ENCODE measurements around the gene HSD17B13.

HSD17B13 gene

GRCh38 chr4:87274803-87275202 is 47.9 kb downstream of the HSD17B13 start:
- no peak overlapping the region for H3K18ac ChIP-seq (ENCODE audit: low read length)
- no peak overlapping the region for H3K9ac ChIP-seq (ENCODE audit: low read depth, low read length, poor library complexity)
- no peaks in the 10 kb centered on the region for H3K9me3 ChIP-seq (replicated peaks in 1 of 2; ENCODE audit: control insufficient read depth in 2 of 2, insufficient read depth in 1 of 2, low read depth in 1 of 2, low read length in 2 of 2)
- H2AK5ac ChIP-seq (ENCODE audit: low read depth, low read length): no peak overlapping the region
- H3K4ac ChIP-seq (ENCODE audit: low read length): no peak overlapping the region
- no peak overlapping the region for H2BK120ac ChIP-seq (ENCODE audit: low read depth, low read length)
- no peak overlapping the region for H2BK15ac ChIP-seq (ENCODE audit: low read length)
- H3K27me3 ChIP-seq (ENCODE audit: control insufficient read depth in 3 of 3, insufficient read depth in 3 of 3, low read depth in 1 of 3, low read length in 3 of 3): peaks cover 0 to 9% (median 0%) of the 10 kb centered on the region in 3 experiments
- no peak overlapping the region for H4K91ac ChIP-seq (ENCODE audit: low read depth, low read length, poor library complexity)
- H3K23ac ChIP-seq (ENCODE audit: low read depth, low read length, poor library complexity): no peak overlapping the region
- no peak overlapping the region for H4K8ac ChIP-seq (ENCODE audit: low read depth, low read length)
- H3K4me3 ChIP-seq (ENCODE audit: low read length in 2 of 2): no peak overlapping the region
- H3K79me1 ChIP-seq (ENCODE audit: low read depth, low read length): no peaks in the 10 kb centered on the region
- H3K36me3 ChIP-seq (replicated peaks in 1 of 2; ENCODE audit: control insufficient read depth in 2 of 2, insufficient read depth in 2 of 2, low read length in 2 of 2): no peaks in the 10 kb centered on the region
- no peak overlapping the region for H2BK5ac ChIP-seq (ENCODE audit: low read length)
- H3K4me2 ChIP-seq (ENCODE audit: insufficient read depth, low read length, poor library complexity, severe bottlenecking): no peak overlapping the region
- no peak overlapping the region for H2BK12ac ChIP-seq (ENCODE audit: low read length)
- no peak overlapping the region for H3K14ac ChIP-seq (ENCODE audit: low read length)
- peaks cover 0 to 6% of the 10 kb centered on the region in 2 donors for H3K4me1 ChIP-seq (ENCODE audit: control insufficient read depth in 2 of 2, insufficient read depth in 1 of 2, low read depth in 1 of 2, low read length in 2 of 2)
- no peak overlapping the region for H3K27ac ChIP-seq (replicated peaks; ENCODE audit: low read length)
- no peak for DNase-seq (ENCODE audit: low spot score)
- no peak overlapping the region for H2AFZ ChIP-seq (ENCODE audit: low read length)

GRCh38 chr4:87274327-87274726 is 48.4 kb downstream of the HSD17B13 start:
- peaks cover 0 to 6% of the 10 kb centered on the region in 2 donors for H3K4me1 ChIP-seq (ENCODE audit: control insufficient read depth in 2 of 2, insufficient read depth in 1 of 2, low read depth in 1 of 2, low read length in 2 of 2)
- H3K18ac ChIP-seq (ENCODE audit: low read length): no peak overlapping the region
- no peaks in the 10 kb centered on the region for H3K9me3 ChIP-seq (replicated peaks in 1 of 2; ENCODE audit: control insufficient read depth in 2 of 2, insufficient read depth in 1 of 2, low read depth in 1 of 2, low read length in 2 of 2)
- H3K27me3 ChIP-seq (ENCODE audit: control insufficient read depth in 3 of 3, insufficient read depth in 3 of 3, low read depth in 1 of 3, low read length in 3 of 3): peaks cover 0 to 9% (median 0%) of the 10 kb centered on the region in 3 experiments
- H2BK120ac ChIP-seq (ENCODE audit: low read depth, low read length): no peak overlapping the region
- H2BK12ac ChIP-seq (ENCODE audit: low read length): no peak overlapping the region
- H4K8ac ChIP-seq (ENCODE audit: low read depth, low read length): no peak overlapping the region
- no peaks in the 10 kb centered on the region for H3K36me3 ChIP-seq (replicated peaks in 1 of 2; ENCODE audit: control insufficient read depth in 2 of 2, insufficient read depth in 2 of 2, low read length in 2 of 2)
- no peak overlapping the region for H2BK15ac ChIP-seq (ENCODE audit: low read length)
- no peak overlapping the region for H2AK5ac ChIP-seq (ENCODE audit: low read depth, low read length)
- H3K14ac ChIP-seq (ENCODE audit: low read length): no peak overlapping the region
- H3K4me2 ChIP-seq (ENCODE audit: insufficient read depth, low read length, poor library complexity, severe bottlenecking): no peak overlapping the region
- no peak overlapping the region for H3K23ac ChIP-seq (ENCODE audit: low read depth, low read length, poor library complexity)
- H3K4me3 ChIP-seq (ENCODE audit: low read length in 2 of 2): no peak overlapping the region
- H3K4ac ChIP-seq (ENCODE audit: low read length): no peak overlapping the region
- H4K91ac ChIP-seq (ENCODE audit: low read depth, low read length, poor library complexity): no peak overlapping the region
- no peak overlapping the region for H3K9ac ChIP-seq (ENCODE audit: low read depth, low read length, poor library complexity)
- DNase-seq (ENCODE audit: low spot score): no peak
- no peak overlapping the region for H2AFZ ChIP-seq (ENCODE audit: low read length)
- no peak overlapping the region for H3K27ac ChIP-seq (replicated peaks; ENCODE audit: low read length)
- no peaks in the 10 kb centered on the region for H3K79me1 ChIP-seq (ENCODE audit: low read depth, low read length)
- H2BK5ac ChIP-seq (ENCODE audit: low read length): no peak overlapping the region

- Histone ChIP-seq H3K4me1 (ENCODE audit: control insufficient read depth in 2 of 2, insufficient read depth in 1 of 2, low read depth in 1 of 2, low read length in 2 of 2) (peaks cover 2 to 5% of the 10 kb centered on the region in 2 donors), H3K9me3 (replicated peaks in 1 of 2; ENCODE audit: control insufficient read depth in 2 of 2, insufficient read depth in 1 of 2, low read depth in 1 of 2, low read length in 2 of 2) (no peaks in the 10 kb centered on the region), H3K4me3 (ENCODE audit: low read length in 2 of 2) (no peak overlapping the region), H2BK15ac (ENCODE audit: low read length) (no peak overlapping the region), H3K36me3 (replicated peaks in 1 of 2; ENCODE audit: control insufficient read depth in 2 of 2, insufficient read depth in 2 of 2, low read length in 2 of 2) (no peaks in the 10 kb centered on the region), H2AK5ac (ENCODE audit: low read depth, low read length) (no peak overlapping the region), H3K27ac (replicated peaks; ENCODE audit: low read length) (peak overlapping the region; percentile 5), H3K18ac (ENCODE audit: low read length) (peak overlapping the region; percentile 86), H4K8ac (ENCODE audit: low read depth, low read length) (no peak overlapping the region), H4K91ac (ENCODE audit: low read depth, low read length, poor library complexity) (no peak overlapping the region), H2AFZ (ENCODE audit: low read length) (peak overlapping the region; percentile 21), H2BK120ac (ENCODE audit: low read depth, low read length) (peak overlapping the region; percentile 48), H2BK12ac (ENCODE audit: low read length) (peak overlapping the region; percentile 65), H3K27me3 (ENCODE audit: control insufficient read depth in 3 of 3, insufficient read depth in 3 of 3, low read depth in 1 of 3, low read length in 3 of 3) (peaks cover 0 to 19% (median 0%) of the 10 kb centered on the region in 3 experiments), H3K23ac (ENCODE audit: low read depth, low read length, poor library complexity) (no peak overlapping the region), H3K4ac (ENCODE audit: low read length) (no peak overlapping the region), H2BK5ac (ENCODE audit: low read length) (no peak overlapping the region), H3K79me1 (ENCODE audit: low read depth, low read length) (no peaks in the 10 kb centered on the region), H3K14ac (ENCODE audit: low read length) (no peak overlapping the region), H3K4me2 (ENCODE audit: insufficient read depth, low read length, poor library complexity, severe bottlenecking) (no peak overlapping the region), H3K9ac (ENCODE audit: low read depth, low read length, poor library complexity) (no peak overlapping the region)
- no peak for DNase-seq (ENCODE audit: low spot score)
- WGBS, 2 donors (ENCODE audit: extremely low coverage in 2 of 2, insufficient read length in 2 of 2, insufficient replicate concordance in 1 of 2): no CpG with 5 or more reads among the region's 7 CpGs
Observed at GRCh38 chr4:87270825-87271224, 51.9 kb downstream of the HSD17B13 start.

- Histone ChIP-seq H3K23ac (ENCODE audit: low read depth, low read length, poor library complexity) (no peak overlapping the region), H3K4me3 (ENCODE audit: low read length in 2 of 2) (no peak overlapping the region), H2BK12ac (ENCODE audit: low read length) (no peak overlapping the region), H2BK15ac (ENCODE audit: low read length) (no peak overlapping the region), H3K9ac (ENCODE audit: low read depth, low read length, poor library complexity) (no peak overlapping the region), H2BK5ac (ENCODE audit: low read length) (no peak overlapping the region), H2BK120ac (ENCODE audit: low read depth, low read length) (no peak overlapping the region), H3K18ac (ENCODE audit: low read length) (no peak overlapping the region), H3K27ac (replicated peaks; ENCODE audit: low read length) (no peak overlapping the region), H3K4me2 (ENCODE audit: insufficient read depth, low read length, poor library complexity, severe bottlenecking) (no peak overlapping the region), H2AK5ac (ENCODE audit: low read depth, low read length) (no peak overlapping the region), H4K8ac (ENCODE audit: low read depth, low read length) (no peak overlapping the region), H2AFZ (ENCODE audit: low read length) (no peak overlapping the region), H3K4me1 (ENCODE audit: control insufficient read depth in 2 of 2, insufficient read depth in 1 of 2, low read depth in 1 of 2, low read length in 2 of 2) (peaks cover 2 to 5% of the 10 kb centered on the region in 2 donors), H3K36me3 (replicated peaks in 1 of 2; ENCODE audit: control insufficient read depth in 2 of 2, insufficient read depth in 2 of 2, low read length in 2 of 2) (no peaks in the 10 kb centered on the region), H3K14ac (ENCODE audit: low read length) (no peak overlapping the region), H3K4ac (ENCODE audit: low read length) (no peak overlapping the region), H3K27me3 (ENCODE audit: control insufficient read depth in 3 of 3, insufficient read depth in 3 of 3, low read depth in 1 of 3, low read length in 3 of 3) (peaks cover 0 to 19% (median 0%) of the 10 kb centered on the region in 3 experiments), H3K9me3 (replicated peaks in 1 of 2; ENCODE audit: control insufficient read depth in 2 of 2, insufficient read depth in 1 of 2, low read depth in 1 of 2, low read length in 2 of 2) (no peaks in the 10 kb centered on the region), H3K79me1 (ENCODE audit: low read depth, low read length) (no peaks in the 10 kb centered on the region), H4K91ac (ENCODE audit: low read depth, low read length, poor library complexity) (no peak overlapping the region)
- WGBS, 2 donors (ENCODE audit: extremely low coverage in 2 of 2, insufficient read length in 2 of 2, insufficient replicate concordance in 1 of 2): no CpG with 5 or more reads among the region's 3 CpGs
- DNase-seq (ENCODE audit: low spot score): peak; percentile 18
Observed at GRCh38 chr4:87270144-87270543, 52.5 kb downstream of the HSD17B13 start.

Measured in neuronal stem cell (in vitro differentiated cells).